ENCODE data around the gene FGFBP1. TPM values are rescaled to one million over a fixed set of nuclear protein-coding genes. Genes with fewer than 3 reads are reported as not detected.
A peak's percentile ranks its signal among the peaks of the same experiment; 100 is the strongest.

FGFBP1 gene
- total and polyA plus RNA-seq, 9 of the 15 experiments (the other 6 are each of a cell fraction or from before 2014, with no cell fraction given): not detected

DNA sequence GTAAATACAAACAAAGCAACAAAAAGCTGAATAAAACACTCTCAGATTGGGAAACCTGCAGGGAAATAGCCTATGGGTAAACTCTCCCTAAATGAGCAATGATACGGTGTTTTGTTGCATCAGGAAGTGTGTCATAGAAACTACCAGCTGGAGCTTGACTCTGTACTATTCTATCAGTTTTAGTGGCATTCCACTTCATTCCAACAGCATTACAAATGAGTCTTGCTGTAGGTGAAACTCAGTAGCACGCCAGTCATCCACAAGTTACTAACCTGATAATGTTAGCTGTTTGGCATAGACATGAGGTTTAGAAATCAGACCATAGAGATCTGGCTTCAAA is 24.9 kb downstream of the FGFBP1 start:
- DNase-seq (ENCODE audit: extremely low read depth in 1 of 4, low spot score in 3 of 4): no peak
- intact Hi-C loops (cut with micrococcal nuclease): no loop called here
- H3K4me2 ChIP-seq (ENCODE audit: insufficient read depth, low read length): no peak overlapping the region
- TF ChIP-seq ZNF23 (CRISPR knock-in tag; IDR thresholded peaks at IDR 0.05) (no peak), XRCC4 (IDR thresholded peaks at IDR 0.05; ENCODE audit: extremely low read depth, insufficient read depth, insufficient read length) (no peak), RFX5 (IDR thresholded peaks at IDR 0.05; ENCODE audit: low read depth, low read length) (no peak), NFATC3 (IDR thresholded peaks at IDR 0.05) (no peak), HDAC8 (tag; IDR thresholded peaks at IDR 0.05) (no peak), ZFP30 (CRISPR knock-in tag; IDR thresholded peaks at IDR 0.05; ENCODE audit: borderline replicate concordance) (no peak), GMEB1 (CRISPR knock-in tag; IDR thresholded peaks at IDR 0.05) (no peak), SAFB2 (IDR thresholded peaks at IDR 0.05; ENCODE audit: borderline replicate concordance, low read depth, low read length, severe bottlenecking) (no peak), HBP1 (CRISPR knock-in tag; IDR thresholded peaks at IDR 0.05) (no peak), KAT8 (IDR thresholded peaks at IDR 0.05; ENCODE audit: low read depth) (no peak), ZBTB8A (IDR thresholded peaks at IDR 0.05; ENCODE audit: partially characterized antibody) (no peak), SNRNP70 (optimal IDR thresholded peaks at IDR 0.05; ENCODE audit: low read depth, low read length) (no peak)
- TF ChIP-seq, protein P1, sequence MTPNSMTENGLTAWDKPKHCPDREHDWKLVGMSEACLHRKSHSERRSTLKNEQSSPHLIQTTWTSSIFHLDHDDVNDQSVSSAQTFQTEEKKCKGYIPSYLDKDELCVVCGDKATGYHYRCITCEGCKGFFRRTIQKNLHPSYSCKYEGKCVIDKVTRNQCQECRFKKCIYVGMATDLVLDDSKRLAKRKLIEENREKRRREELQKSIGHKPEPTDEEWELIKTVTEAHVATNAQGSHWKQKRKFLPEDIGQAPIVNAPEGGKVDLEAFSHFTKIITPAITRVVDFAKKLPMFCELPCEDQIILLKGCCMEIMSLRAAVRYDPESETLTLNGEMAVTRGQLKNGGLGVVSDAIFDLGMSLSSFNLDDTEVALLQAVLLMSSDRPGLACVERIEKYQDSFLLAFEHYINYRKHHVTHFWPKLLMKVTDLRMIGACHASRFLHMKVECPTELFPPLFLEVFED (CRISPR knock-in tag; conservative IDR thresholded peaks at IDR 0.05): no peak
- TF ChIP-seq, protein P2, sequence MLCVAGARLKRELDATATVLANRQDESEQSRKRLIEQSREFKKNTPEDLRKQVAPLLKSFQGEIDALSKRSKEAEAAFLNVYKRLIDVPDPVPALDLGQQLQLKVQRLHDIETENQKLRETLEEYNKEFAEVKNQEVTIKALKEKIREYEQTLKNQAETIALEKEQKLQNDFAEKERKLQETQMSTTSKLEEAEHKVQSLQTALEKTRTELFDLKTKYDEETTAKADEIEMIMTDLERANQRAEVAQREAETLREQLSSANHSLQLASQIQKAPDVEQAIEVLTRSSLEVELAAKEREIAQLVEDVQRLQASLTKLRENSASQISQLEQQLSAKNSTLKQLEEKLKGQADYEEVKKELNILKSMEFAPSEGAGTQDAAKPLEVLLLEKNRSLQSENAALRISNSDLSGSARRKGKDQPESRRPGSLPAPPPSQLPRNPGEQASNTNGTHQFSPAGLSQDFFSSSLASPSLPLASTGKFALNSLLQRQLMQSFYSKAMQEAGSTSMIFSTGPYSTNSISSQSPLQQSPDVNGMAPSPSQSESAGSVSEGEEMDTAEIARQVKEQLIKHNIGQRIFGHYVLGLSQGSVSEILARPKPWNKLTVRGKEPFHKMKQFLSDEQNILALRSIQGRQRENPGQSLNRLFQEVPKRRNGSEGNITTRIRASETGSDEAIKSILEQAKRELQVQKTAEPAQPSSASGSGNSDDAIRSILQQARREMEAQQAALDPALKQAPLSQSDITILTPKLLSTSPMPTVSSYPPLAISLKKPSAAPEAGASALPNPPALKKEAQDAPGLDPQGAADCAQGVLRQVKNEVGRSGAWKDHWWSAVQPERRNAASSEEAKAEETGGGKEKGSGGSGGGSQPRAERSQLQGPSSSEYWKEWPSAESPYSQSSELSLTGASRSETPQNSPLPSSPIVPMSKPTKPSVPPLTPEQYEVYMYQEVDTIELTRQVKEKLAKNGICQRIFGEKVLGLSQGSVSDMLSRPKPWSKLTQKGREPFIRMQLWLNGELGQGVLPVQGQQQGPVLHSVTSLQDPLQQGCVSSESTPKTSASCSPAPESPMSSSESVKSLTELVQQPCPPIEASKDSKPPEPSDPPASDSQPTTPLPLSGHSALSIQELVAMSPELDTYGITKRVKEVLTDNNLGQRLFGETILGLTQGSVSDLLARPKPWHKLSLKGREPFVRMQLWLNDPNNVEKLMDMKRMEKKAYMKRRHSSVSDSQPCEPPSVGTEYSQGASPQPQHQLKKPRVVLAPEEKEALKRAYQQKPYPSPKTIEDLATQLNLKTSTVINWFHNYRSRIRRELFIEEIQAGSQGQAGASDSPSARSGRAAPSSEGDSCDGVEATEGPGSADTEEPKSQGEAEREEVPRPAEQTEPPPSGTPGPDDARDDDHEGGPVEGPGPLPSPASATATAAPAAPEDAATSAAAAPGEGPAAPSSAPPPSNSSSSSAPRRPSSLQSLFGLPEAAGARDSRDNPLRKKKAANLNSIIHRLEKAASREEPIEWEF (CRISPR knock-in tag; IDR thresholded peaks at IDR 0.05): no peak

More for the DNA sequence above, 24.9 kb downstream of the FGFBP1 start:
- no peak overlapping the region for H3K9ac ChIP-seq (ENCODE audit: insufficient read depth in 1 of 2, low read depth in 2 of 2, low read length in 2 of 2)
- ATAC-seq (no peak), FAIRE-seq (peak; percentile 26)
- WGBS (ENCODE audit: insufficient coverage, low coverage, missing lambda C conversion rate): 0% methylated on average over 2 of the region's 2 CpGs
- H4K20me1 ChIP-seq (replicated peaks; ENCODE audit: control insufficient read depth, insufficient read depth, low read length): no peaks in the 10 kb centered on the region
- H2AFZ ChIP-seq (ENCODE audit: low read depth, low read length): no peak overlapping the region
- no peaks in the 10 kb centered on the region for H3K9me1 ChIP-seq (ENCODE audit: control insufficient read depth, insufficient read depth, low read length)
- H3K4me3 ChIP-seq: no peak overlapping the region
- ChIA-PET CTCF (ENCODE audit: low intra/inter-chr PET ratio) (no interaction called here), POLR2A (interaction anchor here (1.0 kb wide), 1 partner anchor 66 kb away, joined by 3 read pairs; no protein-coding TSS in a partner anchor)
- no peaks in the 10 kb centered on the region for H3K4me1 ChIP-seq (replicated peaks in 1 of 2; ENCODE audit: control insufficient read depth in 2 of 2, insufficient read depth in 2 of 2, low read length in 2 of 2)
- H3K36me3 ChIP-seq (ENCODE audit: control insufficient read depth, insufficient read depth, low read length): no peaks in the 10 kb centered on the region
- H3K27ac ChIP-seq (ENCODE audit: extremely low read depth, low read depth, low read length): no peak overlapping the region
- in situ Hi-C loops (cut with MboI): no loop called here
- H3K79me2 ChIP-seq (ENCODE audit: control insufficient read depth, insufficient read depth, low read length): no peaks in the 10 kb centered on the region
- no TSS peak for BruUV-seq (replicated peaks)
- peaks cover 0 to 4% of the 10 kb centered on the region in 2 experiments; a peak in 1 of 5 replicates for H3K27me3 ChIP-seq (ENCODE audit: control insufficient read depth in 2 of 2, insufficient read depth in 2 of 2, low read length in 2 of 2)
- no peaks in the 10 kb centered on the region for H3K9me3 ChIP-seq (replicated peaks; ENCODE audit: control insufficient read depth, insufficient read depth, low read depth, low read length)
